H9 (cell line): ENCODE measurements around the gene F5. TPM values are rescaled to one million over a fixed set of nuclear protein-coding genes. Genes with fewer than 3 reads are reported as not detected.

ENCODE experiments used
- DNase-seq: peaks from one replicate; pipeline ENCODE4 v3.0.0-alpha.2; 2017
- H2AFZ ChIP-seq: one replicate; pipeline ENCODE4 v1.6.1; 2013; ENCODE audit warnings: mild to moderate bottlenecking, low read length, control low read depth, moderate library complexity
- H2AK5ac ChIP-seq: 2 replicates; pipeline ENCODE4 v1.6.1; 2013; ENCODE audit warnings: low read length, control low read depth, mixed read lengths; ENCODE audit not compliant: insufficient read length
- H2BK120ac ChIP-seq: one replicate; pipeline ENCODE4 v1.6.1; 2013; ENCODE audit warnings: low read depth, mild to moderate bottlenecking, low read length, control low read depth, inconsistent platforms; ENCODE audit not compliant: poor library complexity, severe bottlenecking
- H2BK12ac ChIP-seq: 2 replicates; pipeline ENCODE4 v1.6.1; 2013; ENCODE audit warnings: low read length, control low read depth, mixed read lengths, low read depth; ENCODE audit not compliant: insufficient read length
- H2BK15ac ChIP-seq: 2 replicates; pipeline ENCODE4 v1.6.1; 2013; ENCODE audit warnings: low read depth, low read length, control low read depth
- H2BK20ac ChIP-seq: one replicate; pipeline ENCODE4 v1.6.1; 2013; ENCODE audit warnings: low read depth, mild to moderate bottlenecking, low read length, control low read depth, inconsistent platforms; ENCODE audit not compliant: poor library complexity, severe bottlenecking
- H2BK5ac ChIP-seq: 2 replicates; pipeline ENCODE4 v1.6.1; 2013; ENCODE audit warnings: low read length, control low read depth, mixed read lengths; ENCODE audit not compliant: insufficient read length
- H3K14ac ChIP-seq: 2 replicates; pipeline ENCODE4 v1.6.1; 2013; ENCODE audit warnings: low read length, control low read depth; ENCODE audit not compliant: insufficient read depth
- H3K18ac ChIP-seq: 2 replicates; pipeline ENCODE4 v1.6.1; 2013; ENCODE audit warnings: low read depth, mild to moderate bottlenecking, mixed read lengths, low read length, control low read depth; ENCODE audit not compliant: insufficient read length
- H3K23ac ChIP-seq: 2 replicates; pipeline ENCODE4 v1.6.1; 2013; ENCODE audit warnings: low read length, control low read depth, mixed read lengths, low read depth; ENCODE audit not compliant: insufficient read length
- H3K23me2 ChIP-seq: 2 replicates; pipeline ENCODE4 v1.6.1; 2013; ENCODE audit warnings: low read depth, mild to moderate bottlenecking, mixed read lengths, low read length, control low read depth; ENCODE audit not compliant: insufficient read length, poor library complexity, severe bottlenecking
- H3K27ac ChIP-seq: 2 replicates; pipeline ENCODE4 v1.5.1; 2013; ENCODE audit warnings: low read length, control low read depth, mixed read lengths, low read depth; ENCODE audit not compliant: insufficient read length
- H3K27me3 ChIP-seq: 2 replicates; pipeline ENCODE4 v1.6.1; 2013; ENCODE audit warnings: low read length, control low read depth, inconsistent platforms; ENCODE audit not compliant: insufficient read depth
- H3K4ac ChIP-seq: 2 replicates; pipeline ENCODE4 v1.6.1; 2013; ENCODE audit warnings: low read depth, mild to moderate bottlenecking, control low read depth, inconsistent platforms, low read length, moderate library complexity
- H3K4me1 ChIP-seq: 2 replicates; pipeline ENCODE4 v1.6.1; 2013; ENCODE audit warnings: low read length, control low read depth, inconsistent platforms; ENCODE audit not compliant: insufficient read depth
- H3K4me2 ChIP-seq: 2 replicates; pipeline ENCODE4 v1.6.1; 2013; ENCODE audit warnings: low read length, control low read depth, mixed read lengths; ENCODE audit not compliant: insufficient read length, insufficient read depth
- H3K56ac ChIP-seq: 2 replicates; pipeline ENCODE4 v1.6.1; 2013; ENCODE audit warnings: low read depth, mild to moderate bottlenecking, mixed read lengths, low read length, control low read depth; ENCODE audit not compliant: insufficient read length
- H3K79me1 ChIP-seq: 2 replicates; pipeline ENCODE4 v1.6.1; 2013; ENCODE audit warnings: low read depth, mild to moderate bottlenecking, moderate library complexity, low read length, control low read depth, inconsistent platforms; ENCODE audit not compliant: insufficient read depth, poor library complexity, severe bottlenecking
- H3K79me2 ChIP-seq: 2 replicates; pipeline ENCODE4 v1.6.1; 2013; ENCODE audit warnings: low read length, control low read depth, inconsistent platforms; ENCODE audit not compliant: insufficient read depth
- H3K9ac ChIP-seq: 2 replicates; pipeline ENCODE4 v1.6.1; 2013; ENCODE audit warnings: low read length, control low read depth, mixed read lengths; ENCODE audit not compliant: insufficient read length; ENCODE audit errors: extremely low read depth
- H3K9me3 ChIP-seq: one replicate; pipeline ENCODE4 v1.6.1; 2013; ENCODE audit warnings: low read depth, low read length, inconsistent platforms; ENCODE audit not compliant: control insufficient read depth
- H3T11ph ChIP-seq: one replicate; pipeline ENCODE4 v1.6.1; 2013; ENCODE audit warnings: mild to moderate bottlenecking, low read length, control low read depth, inconsistent platforms
- H4K20me1 ChIP-seq: one replicate; pipeline ENCODE4 v1.6.1; 2013; ENCODE audit not compliant: control insufficient read depth, insufficient read length, insufficient read depth
- H4K5ac ChIP-seq: 2 replicates; pipeline ENCODE4 v1.6.1; 2013; ENCODE audit warnings: low read depth, mild to moderate bottlenecking, mixed read lengths, low read length, control low read depth; ENCODE audit not compliant: insufficient read length
- H4K8ac ChIP-seq: replicated peaks from 2 replicates; pipeline ENCODE4 v1.6.1; 2013; ENCODE audit warnings: low read length, control low read depth, mixed read lengths, low read depth; ENCODE audit not compliant: insufficient read length
- H4K91ac ChIP-seq: 2 replicates; pipeline ENCODE4 v1.6.1; 2013; ENCODE audit warnings: low read depth, mild to moderate bottlenecking, moderate library complexity, mixed read lengths, low read length, control low read depth; ENCODE audit not compliant: insufficient read length
- H3K27ac Mint-ChIP-seq, 3 experiments: 2 replicates in 2 of 3; 3 replicates in 1 of 3; pipeline ENCODE4 v1.8.0; 2020 to 2021; ENCODE audit warnings: mixed read lengths in 3 of 3, mild to moderate bottlenecking in 1 of 3, moderate library complexity in 1 of 3
- H3K27me3 Mint-ChIP-seq: 2 replicates; pipeline ENCODE4 v1.8.0; 2021; ENCODE audit warnings: low read depth, mild to moderate bottlenecking, moderate library complexity, mixed read lengths
- H3K36me3 Mint-ChIP-seq, 3 experiments: 2 replicates in 2 of 3; 3 replicates in 1 of 3; pipeline ENCODE4 v1.8.0; 2020 to 2021; ENCODE audit warnings: low read depth in 3 of 3, mixed read lengths in 3 of 3; ENCODE audit not compliant: insufficient read depth in 1 of 3
- H3K4me1 Mint-ChIP-seq, 2 experiments: 2 replicates each; pipeline ENCODE4 v1.8.0; 2020; ENCODE audit warnings: mixed read lengths in 2 of 2
- H3K4me3 Mint-ChIP-seq, 2 experiments: 2 replicates in 1 of 2; 3 replicates in 1 of 2; pipeline ENCODE4 v1.8.0; 2020 to 2021; ENCODE audit warnings: mild to moderate bottlenecking in 2 of 2, mixed read lengths in 2 of 2, moderate library complexity in 1 of 2
- H3K9me3 Mint-ChIP-seq, 2 experiments: 2 replicates in 1 of 2; 3 replicates in 1 of 2; pipeline ENCODE4 v1.8.0; 2020; ENCODE audit warnings: mild to moderate bottlenecking in 2 of 2, mixed read lengths in 2 of 2, moderate library complexity in 1 of 2
- CTCF ChIP-seq: fragments of 200-600 bp; sonication (generic); conservative IDR thresholded peaks from 3 replicates; pipeline ENCODE4 v1.8.0; 2021; ENCODE audit warnings: antibody characterized with exemption, mild to moderate bottlenecking
- WGBS: extraction: QIAGEN DNeasy Blood & Tissue Kit; methylation state at CpG from one replicate; pipeline ENCODE4 v1.1.7; 2013; ENCODE audit warnings: missing lambda C conversion rate, low lambda C conversion rate, mixed read lengths; ENCODE audit not compliant: insufficient read length; ENCODE audit errors: extremely low coverage; 5-methylcytosine and 5-hydroxymethylcytosine counted together
- total RNA-seq: library from RNA; stranded (reverse); gene quantifications from 2 replicates; pipeline ENCODE4 v1.2.1, GENCODE V29; 2021

Gene F5
- total RNA-seq, 1 experiment from 2014 or later: 0.04 TPM

- Histone ChIP-seq H2BK15ac (no peak overlapping the region), H3K56ac (no peak overlapping the region), H3K9ac (no peak overlapping the region), H2AK5ac (no peak overlapping the region), H3K9me3 (no peaks in the 10 kb centered on the region), H4K20me1 (no peaks in the 10 kb centered on the region), H2BK120ac (no peak overlapping the region), H2BK12ac (no peak overlapping the region), H3K4ac (no peak overlapping the region), H3K14ac (no peak overlapping the region), H4K8ac (no peak overlapping the region), H3K23ac (no peak overlapping the region), H3K4me1 (no peaks in the 10 kb centered on the region), H4K91ac (no peak overlapping the region), H4K5ac (no peak overlapping the region), H3K4me2 (no peak overlapping the region), H3K79me1 (no peaks in the 10 kb centered on the region), H3K27ac (no peak overlapping the region), H2AFZ (no peak overlapping the region), H3K23me2 (no peaks in the 10 kb centered on the region), H2BK5ac (no peak overlapping the region), H3K79me2 (no peaks in the 10 kb centered on the region), H3K18ac (no peak overlapping the region), H3T11ph (no peak overlapping the region), H2BK20ac (no peak overlapping the region), H3K27me3 (no peaks in the 10 kb centered on the region)
- no peak overlapping the region for H3K27ac Mint-ChIP-seq
- H3K4me1 Mint-ChIP-seq: no peaks in the 10 kb centered on the region
- DNase-seq: no peak
- H3K36me3 Mint-ChIP-seq: no peaks in the 10 kb centered on the region
- H3K9me3 Mint-ChIP-seq: no peaks in the 10 kb centered on the region
- no peaks in the 10 kb centered on the region for H3K27me3 Mint-ChIP-seq
- no peak for TF ChIP-seq CTCF
- WGBS: no CpG with 5 or more reads among the region's 3 CpGs
- no peak overlapping the region for H3K4me3 Mint-ChIP-seq
These were observed 47.0 kb downstream of the F5 start for GRCh38 chr1:169538998-169539871.
